ENCODE measurements around the gene PCBD1. TPM values are rescaled to one million over a fixed set of nuclear protein-coding genes. Genes with fewer than 3 reads are reported as not detected.
"Not testable (repeated sequence)": the region's sequence is repeated elsewhere in the genome, so short reads cannot be mapped to it uniquely, and the experiment has no call there.

Gene PCBD1
- total RNA-seq, 1 donor from 2014 or later, result 34.4 TPM

DNA sequence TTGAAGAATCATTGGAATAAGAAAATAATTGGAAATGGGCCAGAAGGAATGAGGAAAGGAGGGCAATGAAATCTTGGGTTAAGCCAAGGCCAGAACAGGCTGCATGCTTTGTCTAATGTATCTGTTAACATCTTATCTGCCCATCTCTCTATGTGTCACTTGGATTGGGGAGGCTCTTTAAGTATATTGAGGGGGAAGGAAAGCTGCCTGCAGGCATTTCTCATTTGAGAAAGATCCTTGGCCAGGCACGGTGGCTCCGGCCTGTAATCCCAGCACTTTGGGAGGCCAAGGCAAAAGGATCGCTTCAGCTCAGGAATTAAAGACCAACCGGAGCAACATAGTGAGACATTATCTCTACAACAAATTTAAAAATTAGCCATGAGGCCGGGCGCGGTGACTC, 14.3 kb downstream of the PCBD1 start:
- peaks cover 25 to 52% (median 43%) of the 10 kb centered on the region in 3 donors for H3K36me3 ChIP-seq (ENCODE audit: control insufficient read depth in 3 of 3, insufficient read depth in 3 of 3, low read length in 3 of 3)
- no peaks in the 10 kb centered on the region for H3K27me3 ChIP-seq (ENCODE audit: control insufficient read depth in 3 of 3, insufficient read depth in 3 of 3, low read length in 3 of 3)
- H3K9me3 ChIP-seq (ENCODE audit: control insufficient read depth in 3 of 3, low read length in 3 of 3), result no peaks in the 10 kb centered on the region
- no peaks in the 10 kb centered on the region for H3K4me1 ChIP-seq (ENCODE audit: control insufficient read depth in 3 of 3, insufficient read depth in 3 of 3, low read length in 3 of 3)
- H3K27ac ChIP-seq (ENCODE audit: low read depth, low read length), result no peak overlapping the region
- no peak overlapping the region for H3K4me3 ChIP-seq (ENCODE audit: low read length in 3 of 3)
- H3K9ac ChIP-seq (ENCODE audit: low read depth in 1 of 3, low read length in 3 of 3), result no peak overlapping the region

DNA sequence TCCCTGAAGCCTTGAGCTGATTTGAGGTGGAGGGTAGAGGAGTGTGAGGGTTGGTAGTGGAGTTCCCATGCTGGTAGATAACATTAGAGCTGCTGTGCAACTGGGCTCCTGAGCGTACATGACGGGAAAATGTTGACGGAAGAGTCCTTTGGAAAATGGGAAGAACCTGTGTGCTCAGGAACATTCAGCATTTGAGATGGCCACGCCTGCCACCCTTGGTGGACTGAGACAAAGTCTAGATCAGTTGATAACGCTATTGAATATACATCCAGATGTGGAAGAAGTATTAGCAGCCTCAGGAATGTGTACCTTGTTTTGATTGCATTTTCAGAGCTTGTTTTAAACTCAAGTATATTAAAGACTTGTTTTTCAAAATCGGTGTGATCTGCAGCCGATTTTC, 16.1 kb downstream of the PCBD1 start:
- Histone ChIP-seq H3K27ac (ENCODE audit: low read depth, low read length) (no peak overlapping the region), H3K4me3 (ENCODE audit: low read length in 3 of 3) (no peak overlapping the region), H3K9me3 (ENCODE audit: control insufficient read depth in 3 of 3, low read length in 3 of 3) (no peaks in the 10 kb centered on the region), H3K9ac (ENCODE audit: low read depth in 1 of 3, low read length in 3 of 3) (no peak overlapping the region), H3K27me3 (ENCODE audit: control insufficient read depth in 3 of 3, insufficient read depth in 3 of 3, low read length in 3 of 3) (no peaks in the 10 kb centered on the region), H3K36me3 (ENCODE audit: control insufficient read depth in 3 of 3, insufficient read depth in 3 of 3, low read length in 3 of 3) (peaks cover 14 to 47% (median 32%) of the 10 kb centered on the region in 3 donors), H3K4me1 (ENCODE audit: control insufficient read depth in 3 of 3, insufficient read depth in 3 of 3, low read length in 3 of 3) (no peaks in the 10 kb centered on the region)

DNA sequence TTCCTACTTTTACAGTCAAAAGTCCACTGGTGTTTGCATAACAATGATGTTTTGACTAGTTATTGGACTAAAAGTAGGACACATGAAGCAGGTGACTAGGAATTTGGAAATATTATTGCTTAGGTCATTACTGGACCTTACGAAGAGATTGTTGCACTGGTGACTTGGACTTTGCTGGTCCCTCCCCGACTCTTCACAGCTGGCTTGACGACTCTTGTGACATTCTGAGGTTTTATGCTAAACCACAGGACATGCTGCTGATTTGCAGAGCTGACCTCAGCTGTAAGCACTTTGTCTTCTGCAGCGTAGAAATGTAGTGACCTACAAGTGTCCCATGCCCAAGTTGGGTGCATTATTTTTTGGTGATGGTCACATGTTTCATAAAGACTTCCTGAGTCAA, 21.9 kb downstream of the PCBD1 start:
- Histone ChIP-seq H3K27me3 (ENCODE audit: control insufficient read depth in 3 of 3, insufficient read depth in 3 of 3, low read length in 3 of 3) (no peaks in the 10 kb centered on the region), H3K36me3 (ENCODE audit: control insufficient read depth in 3 of 3, insufficient read depth in 3 of 3, low read length in 3 of 3) (peaks cover 2 to 20% (median 14%) of the 10 kb centered on the region in 3 donors), H3K9ac (ENCODE audit: low read depth in 1 of 3, low read length in 3 of 3) (no peak overlapping the region)

DNA sequence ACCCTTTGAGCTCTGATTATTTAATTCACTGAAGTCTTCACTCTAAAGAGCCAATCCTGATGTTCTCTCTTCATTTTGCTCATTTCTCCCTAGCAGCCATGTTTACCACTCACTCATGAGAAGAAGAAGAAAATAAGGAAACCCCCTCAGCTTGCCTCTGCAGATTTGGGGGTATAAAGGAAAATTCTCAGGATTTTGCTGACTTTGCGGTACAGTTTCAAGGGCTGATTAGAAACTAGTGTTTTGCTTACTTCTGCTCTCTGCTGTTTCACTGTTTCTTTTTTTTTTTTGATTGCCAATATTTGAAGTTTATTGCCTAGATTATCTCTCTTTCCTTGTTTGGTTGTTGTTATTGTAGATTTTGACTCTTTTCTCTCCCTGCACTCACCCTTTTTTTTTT, 23.4 kb downstream of the PCBD1 start:
- Histone ChIP-seq H3K9ac (ENCODE audit: low read depth in 1 of 3, low read length in 3 of 3) (no peak overlapping the region), H3K4me3 (ENCODE audit: low read length in 3 of 3) (no peak overlapping the region), H3K27ac (ENCODE audit: low read depth, low read length) (no peak overlapping the region), H3K36me3 (ENCODE audit: control insufficient read depth in 3 of 3, insufficient read depth in 3 of 3, low read length in 3 of 3) (peaks cover 0 to 24% (median 13%) of the 10 kb centered on the region in 3 donors), H3K9me3 (ENCODE audit: control insufficient read depth in 3 of 3, low read length in 3 of 3) (no peaks in the 10 kb centered on the region), H3K4me1 (ENCODE audit: control insufficient read depth in 3 of 3, insufficient read depth in 3 of 3, low read length in 3 of 3) (no peaks in the 10 kb centered on the region), H3K27me3 (ENCODE audit: control insufficient read depth in 3 of 3, insufficient read depth in 3 of 3, low read length in 3 of 3) (no peaks in the 10 kb centered on the region)

More for the DNA sequence above, 21.9 kb downstream of the PCBD1 start:
- H3K27ac ChIP-seq (ENCODE audit: low read depth, low read length), result no peak overlapping the region
- H3K9me3 ChIP-seq (ENCODE audit: control insufficient read depth in 3 of 3, low read length in 3 of 3), result no peaks in the 10 kb centered on the region
- no peaks in the 10 kb centered on the region for H3K4me1 ChIP-seq (ENCODE audit: control insufficient read depth in 3 of 3, insufficient read depth in 3 of 3, low read length in 3 of 3)
- no peak overlapping the region for H3K4me3 ChIP-seq (ENCODE audit: low read length in 3 of 3)

DNA sequence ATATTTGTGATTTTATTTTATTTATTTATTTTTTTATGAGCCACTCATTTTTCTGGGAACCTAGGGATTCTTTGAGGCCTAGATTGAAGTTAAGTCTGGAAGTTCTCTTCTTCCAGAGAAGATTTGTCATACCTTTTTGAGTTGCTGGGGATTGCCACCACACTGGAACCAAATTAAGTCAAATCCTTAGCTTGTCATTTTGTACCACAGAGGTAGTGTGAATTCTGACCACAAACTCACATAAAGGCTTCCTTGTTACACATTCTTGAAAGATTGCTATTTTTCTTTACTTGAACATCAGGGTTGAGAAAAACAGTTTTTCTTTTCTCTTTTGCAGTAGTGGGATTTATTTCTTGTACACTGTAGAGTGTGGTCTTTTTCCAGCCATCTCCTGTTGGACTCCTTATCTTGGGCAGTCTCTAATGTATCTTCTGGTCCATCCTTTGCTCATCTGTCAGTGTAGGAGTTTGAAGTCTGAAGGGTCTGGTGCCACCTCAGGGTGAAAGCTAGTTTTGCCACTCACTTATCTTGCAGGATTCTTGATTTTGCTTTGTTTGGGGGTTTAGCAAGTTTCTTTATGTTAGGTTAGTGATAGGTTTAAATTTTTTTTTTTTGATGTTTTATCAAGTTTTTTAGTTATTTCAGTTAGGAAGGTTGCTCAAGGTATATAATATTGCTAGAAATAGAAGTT, 24.8 kb downstream of the PCBD1 start:
- no peaks in the 10 kb centered on the region for H3K27me3 ChIP-seq (ENCODE audit: control insufficient read depth in 3 of 3, insufficient read depth in 3 of 3, low read length in 3 of 3)
- H3K4me1 ChIP-seq (ENCODE audit: control insufficient read depth in 3 of 3, insufficient read depth in 3 of 3, low read length in 3 of 3), result no peaks in the 10 kb centered on the region
- no peak overlapping the region for H3K9ac ChIP-seq (ENCODE audit: low read depth in 1 of 3, low read length in 3 of 3)
- H3K9me3 ChIP-seq (ENCODE audit: control insufficient read depth in 3 of 3, low read length in 3 of 3), result no peaks in the 10 kb centered on the region
- peaks cover 2 to 26% (median 14%) of the 10 kb centered on the region in 3 donors for H3K36me3 ChIP-seq (ENCODE audit: control insufficient read depth in 3 of 3, insufficient read depth in 3 of 3, low read length in 3 of 3)
- no peak overlapping the region for H3K4me3 ChIP-seq (ENCODE audit: low read length in 3 of 3)
- no peak overlapping the region for H3K27ac ChIP-seq (ENCODE audit: low read depth, low read length)

DNA sequence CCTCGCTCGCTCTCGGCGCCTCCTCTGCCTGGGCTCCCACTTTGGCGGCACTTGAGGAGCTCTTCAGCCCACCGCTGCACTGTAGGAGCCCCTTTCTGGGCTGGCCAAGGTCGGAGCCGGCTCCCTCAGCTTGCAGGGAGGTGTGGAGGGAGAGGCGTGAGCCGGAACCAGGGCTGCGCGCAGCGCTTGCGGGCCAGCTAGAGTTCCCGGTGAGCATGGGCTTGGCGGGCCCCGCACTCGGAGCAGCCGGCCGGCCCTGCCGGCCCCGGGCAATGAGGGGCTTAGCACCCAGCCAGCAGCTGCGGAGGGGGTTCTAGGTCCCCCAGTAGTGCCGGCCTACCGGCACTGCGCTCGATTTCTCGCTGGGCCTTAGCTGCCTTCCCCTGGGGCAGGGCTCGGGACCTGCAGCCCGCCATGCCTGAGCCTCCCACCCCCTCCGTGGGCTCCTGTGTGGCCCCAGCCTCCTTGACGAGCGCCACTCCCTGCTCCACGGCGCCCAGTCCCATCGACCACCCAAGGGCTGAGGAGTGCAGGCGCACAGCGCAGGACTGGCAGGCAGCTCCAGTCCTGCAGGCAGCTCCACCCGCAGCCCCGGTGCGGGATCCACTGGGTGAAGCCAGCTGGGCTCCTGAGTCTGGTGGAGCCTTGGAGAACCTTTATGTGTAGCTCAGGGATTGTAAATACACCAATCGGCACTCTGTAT, 26.7 kb downstream of the PCBD1 start:
- H3K9ac ChIP-seq (ENCODE audit: low read depth in 1 of 3, low read length in 3 of 3); H3K4me3 ChIP-seq (ENCODE audit: low read length in 3 of 3); H3K27me3 ChIP-seq (ENCODE audit: control insufficient read depth in 3 of 3, insufficient read depth in 3 of 3, low read length in 3 of 3); H3K27ac ChIP-seq (ENCODE audit: low read depth, low read length); H3K9me3 ChIP-seq (ENCODE audit: control insufficient read depth in 3 of 3, low read length in 3 of 3); H3K4me1 ChIP-seq (ENCODE audit: control insufficient read depth in 3 of 3, insufficient read depth in 3 of 3, low read length in 3 of 3): not testable (repeated sequence)
- peaks cover 3 to 40% (median 32%) of the 10 kb centered on the region in 3 donors for H3K36me3 ChIP-seq (ENCODE audit: control insufficient read depth in 3 of 3, insufficient read depth in 3 of 3, low read length in 3 of 3)

DNA sequence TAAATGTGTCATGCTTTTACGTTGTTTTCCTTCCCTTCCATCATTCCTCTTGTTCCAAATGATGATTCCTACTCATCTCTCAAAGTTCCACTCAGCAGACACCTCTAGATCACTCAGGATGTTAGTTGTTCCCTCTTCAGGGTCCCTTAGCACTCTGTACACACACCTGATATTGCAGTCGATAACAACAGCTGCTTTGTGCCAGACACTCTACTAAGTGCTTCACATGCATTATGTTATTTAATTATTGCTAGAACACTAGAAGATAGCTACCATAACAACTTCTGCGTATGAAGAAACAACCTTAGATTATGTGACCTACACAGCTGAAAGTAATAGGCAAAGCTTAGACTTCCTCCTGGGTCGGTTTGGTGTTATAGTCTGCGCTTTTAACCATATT, 29.6 kb downstream of the PCBD1 start:
- H3K4me3 ChIP-seq (ENCODE audit: low read length in 3 of 3), result no peak overlapping the region
- H3K27me3 ChIP-seq (ENCODE audit: control insufficient read depth in 3 of 3, insufficient read depth in 3 of 3, low read length in 3 of 3), result no peaks in the 10 kb centered on the region
- H3K9me3 ChIP-seq (ENCODE audit: control insufficient read depth in 3 of 3, low read length in 3 of 3), result no peaks in the 10 kb centered on the region
- no peak overlapping the region for H3K9ac ChIP-seq (ENCODE audit: low read depth in 1 of 3, low read length in 3 of 3)
- H3K27ac ChIP-seq (ENCODE audit: low read depth, low read length), result no peak overlapping the region
- peaks cover 3 to 45% (median 33%) of the 10 kb centered on the region in 3 donors for H3K36me3 ChIP-seq (ENCODE audit: control insufficient read depth in 3 of 3, insufficient read depth in 3 of 3, low read length in 3 of 3)
- H3K4me1 ChIP-seq (ENCODE audit: control insufficient read depth in 3 of 3, insufficient read depth in 3 of 3, low read length in 3 of 3), result no peaks in the 10 kb centered on the region

DNA sequence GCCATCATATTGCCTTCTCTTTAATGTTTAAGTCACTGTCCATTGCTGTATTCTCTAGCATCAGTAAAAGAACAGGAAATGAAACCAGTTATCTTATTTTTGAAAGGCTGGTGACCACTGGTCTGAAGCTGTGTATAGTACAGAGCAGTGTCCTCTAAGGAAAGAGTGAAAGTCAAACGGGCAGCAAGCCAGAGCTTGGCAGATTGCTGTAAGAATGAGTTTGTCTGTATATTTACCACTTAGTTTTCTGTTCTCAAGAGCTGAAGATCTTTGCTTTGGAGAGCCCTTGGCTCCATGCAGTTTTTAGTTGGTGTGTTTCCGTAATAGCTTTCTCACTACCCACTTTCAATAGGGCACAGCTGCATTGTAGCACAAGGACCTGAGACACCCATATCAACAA, 31.9 kb downstream of the PCBD1 start:
- no peak overlapping the region for H3K9ac ChIP-seq (ENCODE audit: low read depth in 1 of 3, low read length in 3 of 3)
- H3K27me3 ChIP-seq (ENCODE audit: control insufficient read depth in 3 of 3, insufficient read depth in 3 of 3, low read length in 3 of 3), result no peaks in the 10 kb centered on the region
- no peaks in the 10 kb centered on the region for H3K9me3 ChIP-seq (ENCODE audit: control insufficient read depth in 3 of 3, low read length in 3 of 3)
- H3K4me3 ChIP-seq (ENCODE audit: low read length in 3 of 3), result no peak overlapping the region
- peaks cover 0 to 3% (median 0%) of the 10 kb centered on the region in 3 donors for H3K4me1 ChIP-seq (ENCODE audit: control insufficient read depth in 3 of 3, insufficient read depth in 3 of 3, low read length in 3 of 3)
- no peak overlapping the region for H3K27ac ChIP-seq (ENCODE audit: low read depth, low read length)
- peaks cover 3 to 52% (median 44%) of the 10 kb centered on the region in 3 donors for H3K36me3 ChIP-seq (ENCODE audit: control insufficient read depth in 3 of 3, insufficient read depth in 3 of 3, low read length in 3 of 3)

DNA sequence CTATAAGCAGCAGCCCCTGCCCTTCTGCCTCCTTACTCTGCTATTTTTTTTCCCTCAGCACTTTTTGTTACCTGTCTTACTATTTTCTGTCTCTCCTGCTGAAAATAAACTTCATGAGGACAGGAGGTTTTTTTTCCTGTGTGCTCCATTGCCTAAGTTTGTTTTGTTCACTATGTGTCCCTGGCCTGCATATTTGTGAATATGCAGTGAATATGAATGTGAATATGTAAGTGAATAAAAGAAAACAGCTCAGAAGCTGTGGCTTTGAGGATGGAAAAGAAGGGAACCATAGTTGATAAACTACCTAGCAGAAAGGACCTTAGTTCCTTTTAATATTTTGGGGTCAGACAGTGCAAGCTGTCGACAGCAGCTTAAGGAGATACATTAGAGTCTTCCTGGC, 34.9 kb downstream of the PCBD1 start:
- Histone ChIP-seq H3K9me3 (ENCODE audit: control insufficient read depth in 3 of 3, low read length in 3 of 3) (no peaks in the 10 kb centered on the region), H3K27me3 (ENCODE audit: control insufficient read depth in 3 of 3, insufficient read depth in 3 of 3, low read length in 3 of 3) (no peaks in the 10 kb centered on the region), H3K9ac (ENCODE audit: low read depth in 1 of 3, low read length in 3 of 3) (no peak overlapping the region), H3K4me3 (ENCODE audit: low read length in 3 of 3) (no peak overlapping the region), H3K4me1 (ENCODE audit: control insufficient read depth in 3 of 3, insufficient read depth in 3 of 3, low read length in 3 of 3) (peaks cover 0 to 3% (median 0%) of the 10 kb centered on the region in 3 donors), H3K27ac (ENCODE audit: low read depth, low read length) (no peak overlapping the region), H3K36me3 (ENCODE audit: control insufficient read depth in 3 of 3, insufficient read depth in 3 of 3, low read length in 3 of 3) (peaks cover 0 to 30% (median 30%) of the 10 kb centered on the region in 3 donors)

DNA sequence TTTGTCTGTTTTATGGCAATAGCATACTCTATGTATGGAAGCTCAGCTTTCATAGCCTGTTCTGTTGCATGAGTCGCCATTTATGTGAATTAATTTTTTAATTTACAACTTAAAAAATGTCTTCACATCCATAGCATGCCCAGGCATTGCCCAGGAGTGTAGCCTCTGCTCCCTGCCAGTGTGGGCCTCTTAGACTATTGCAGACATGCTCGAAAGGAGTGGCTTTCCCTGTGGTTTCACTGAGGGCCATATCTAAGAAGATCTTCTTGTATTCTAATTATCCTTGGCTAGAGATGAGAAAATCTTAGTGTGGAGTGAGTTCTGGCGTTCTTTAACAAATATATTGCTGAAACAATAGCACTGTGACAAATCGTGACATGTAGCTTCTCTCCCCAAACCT, 35.3 kb downstream of the PCBD1 start:
- Histone ChIP-seq H3K27ac (ENCODE audit: low read depth, low read length) (no peak overlapping the region), H3K27me3 (ENCODE audit: control insufficient read depth in 3 of 3, insufficient read depth in 3 of 3, low read length in 3 of 3) (no peaks in the 10 kb centered on the region), H3K4me3 (ENCODE audit: low read length in 3 of 3) (no peak overlapping the region), H3K9ac (ENCODE audit: low read depth in 1 of 3, low read length in 3 of 3) (no peak overlapping the region), H3K4me1 (ENCODE audit: control insufficient read depth in 3 of 3, insufficient read depth in 3 of 3, low read length in 3 of 3) (peaks cover 0 to 3% (median under 1%) of the 10 kb centered on the region in 3 donors), H3K9me3 (ENCODE audit: control insufficient read depth in 3 of 3, low read length in 3 of 3) (no peaks in the 10 kb centered on the region), H3K36me3 (ENCODE audit: control insufficient read depth in 3 of 3, insufficient read depth in 3 of 3, low read length in 3 of 3) (peaks cover 0 to 25% (median 25%) of the 10 kb centered on the region in 3 donors)

All from skeletal muscle tissue (tissue), 4 donors.